GM19467 (cell line): ENCODE data around the gene APC2.
"Not testable (repeated sequence)": the region's sequence is repeated elsewhere in the genome, so short reads cannot be mapped to it uniquely, and the experiment has no call there.

ENCODE experiments used
- ATAC-seq: cut with Tn5 transposase; IDR thresholded peaks from one replicate; pipeline ENCODE4 v1.9.1; 2021; ENCODE audit warnings: mild to moderate bottlenecking, moderate library complexity; ENCODE audit not compliant: unreplicated experiment

APC2 gene

DNA sequence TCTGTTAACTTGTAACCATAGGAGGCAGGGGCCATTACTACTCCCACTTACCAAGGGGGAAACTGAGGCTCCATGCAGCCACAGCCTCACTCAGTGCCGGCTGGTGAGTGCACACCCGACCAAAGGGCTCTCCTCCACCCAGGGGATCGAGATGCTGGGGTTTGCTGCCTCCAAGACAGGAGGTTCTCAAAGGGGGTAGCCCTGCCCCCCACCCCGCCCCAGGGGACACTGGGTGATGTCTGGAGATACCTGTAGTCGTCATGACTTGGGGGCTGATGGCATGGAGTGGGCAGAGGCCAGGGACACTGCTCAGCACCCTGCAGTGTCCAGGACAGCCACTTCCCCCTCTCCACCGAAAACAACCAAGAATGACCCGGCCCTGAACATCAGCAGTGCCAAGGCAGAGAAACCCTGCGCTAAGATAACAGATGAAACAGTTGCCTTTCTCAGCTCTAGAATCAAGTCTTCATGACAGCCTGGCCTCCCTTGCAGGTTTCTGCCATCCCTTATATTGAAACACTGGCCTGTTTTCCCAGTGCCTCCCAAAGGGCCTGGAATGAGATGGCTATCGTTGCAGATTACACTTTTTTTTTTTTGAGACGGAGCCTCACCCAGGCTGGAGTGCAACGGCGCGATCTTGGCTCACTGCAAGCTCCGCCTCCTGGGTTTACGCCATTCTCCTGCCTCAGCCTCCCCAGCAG, 44.3 kb downstream of the APC2 start:
- ATAC-seq: no peak

DNA sequence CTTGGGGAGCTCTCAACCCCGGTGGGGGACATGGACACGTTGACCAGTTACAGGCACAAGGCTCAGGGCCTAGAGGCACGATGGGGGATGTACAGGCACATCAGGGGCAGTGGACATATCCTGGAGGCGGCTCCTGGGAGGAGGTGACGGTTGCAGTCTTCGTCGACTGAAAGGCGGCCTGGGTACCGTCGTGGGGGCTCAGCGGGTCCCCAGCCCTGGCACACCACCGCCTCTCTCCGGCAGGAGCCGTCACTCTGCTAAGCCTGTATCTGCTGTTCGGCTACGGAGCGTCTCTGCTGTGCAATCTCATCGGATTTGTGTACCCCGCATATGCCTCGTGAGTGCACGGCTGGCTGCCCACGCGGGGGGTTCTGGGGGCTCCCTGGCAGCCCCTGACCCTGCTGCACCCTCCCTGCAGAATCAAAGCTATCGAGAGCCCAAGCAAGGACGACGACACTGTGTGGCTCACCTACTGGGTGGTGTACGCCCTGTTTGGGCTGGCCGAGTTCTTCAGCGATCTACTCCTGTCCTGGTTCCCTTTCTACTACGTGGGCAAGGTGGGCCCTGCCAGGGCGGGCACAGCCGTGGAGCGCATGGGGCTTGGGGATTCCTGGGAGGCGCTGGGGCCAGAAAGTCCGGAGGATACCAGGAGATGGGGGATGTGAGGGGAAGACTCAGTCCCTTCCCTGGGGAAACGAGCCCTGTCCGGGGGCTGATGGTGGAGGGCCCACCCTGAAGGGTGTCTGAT, 45.3 kb downstream of the APC2 start:
- ATAC-seq: no peak

DNA sequence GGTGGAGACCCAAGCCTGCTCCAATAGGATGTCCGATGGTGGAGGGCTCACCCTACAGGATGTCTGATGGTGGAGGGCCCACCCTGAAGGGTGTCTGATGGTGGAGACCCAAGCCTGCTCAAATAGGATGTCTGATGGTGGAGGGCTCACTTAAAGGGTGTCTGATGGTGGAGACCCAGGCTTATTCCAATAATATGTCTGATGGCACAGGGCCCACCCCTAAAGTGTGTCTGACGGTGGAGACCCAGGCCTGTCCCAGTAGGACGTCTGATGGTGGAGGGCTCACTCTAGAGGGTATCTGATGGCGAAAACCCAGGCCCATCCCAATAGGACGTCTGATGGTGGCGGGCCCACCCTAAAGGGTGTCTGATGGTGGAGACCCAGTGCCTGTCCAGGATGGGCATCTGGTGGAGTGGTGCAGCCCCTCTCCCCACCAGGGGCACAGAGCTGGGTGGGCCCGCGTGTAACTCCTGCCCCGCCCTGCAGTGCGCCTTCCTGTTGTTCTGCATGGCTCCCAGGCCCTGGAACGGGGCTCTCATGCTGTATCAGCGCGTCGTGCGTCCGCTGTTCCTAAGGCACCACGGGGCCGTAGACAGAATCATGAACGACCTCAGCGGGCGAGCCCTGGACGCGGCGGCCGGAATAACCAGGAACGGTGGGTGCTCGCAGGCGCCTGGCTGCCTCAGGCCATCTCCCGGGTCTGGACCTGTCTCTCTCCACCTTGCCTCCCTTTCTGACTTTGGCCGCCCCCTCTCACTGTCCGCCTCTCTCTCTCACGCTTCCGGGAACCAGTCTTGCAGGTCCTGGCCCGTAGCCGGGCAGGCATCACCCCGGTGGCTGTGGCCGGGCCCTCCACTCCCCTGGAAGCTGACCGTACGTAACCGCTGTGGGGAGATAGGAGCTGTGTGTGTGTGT, 46.1 kb downstream of the APC2 start:
- no peak for ATAC-seq

DNA sequence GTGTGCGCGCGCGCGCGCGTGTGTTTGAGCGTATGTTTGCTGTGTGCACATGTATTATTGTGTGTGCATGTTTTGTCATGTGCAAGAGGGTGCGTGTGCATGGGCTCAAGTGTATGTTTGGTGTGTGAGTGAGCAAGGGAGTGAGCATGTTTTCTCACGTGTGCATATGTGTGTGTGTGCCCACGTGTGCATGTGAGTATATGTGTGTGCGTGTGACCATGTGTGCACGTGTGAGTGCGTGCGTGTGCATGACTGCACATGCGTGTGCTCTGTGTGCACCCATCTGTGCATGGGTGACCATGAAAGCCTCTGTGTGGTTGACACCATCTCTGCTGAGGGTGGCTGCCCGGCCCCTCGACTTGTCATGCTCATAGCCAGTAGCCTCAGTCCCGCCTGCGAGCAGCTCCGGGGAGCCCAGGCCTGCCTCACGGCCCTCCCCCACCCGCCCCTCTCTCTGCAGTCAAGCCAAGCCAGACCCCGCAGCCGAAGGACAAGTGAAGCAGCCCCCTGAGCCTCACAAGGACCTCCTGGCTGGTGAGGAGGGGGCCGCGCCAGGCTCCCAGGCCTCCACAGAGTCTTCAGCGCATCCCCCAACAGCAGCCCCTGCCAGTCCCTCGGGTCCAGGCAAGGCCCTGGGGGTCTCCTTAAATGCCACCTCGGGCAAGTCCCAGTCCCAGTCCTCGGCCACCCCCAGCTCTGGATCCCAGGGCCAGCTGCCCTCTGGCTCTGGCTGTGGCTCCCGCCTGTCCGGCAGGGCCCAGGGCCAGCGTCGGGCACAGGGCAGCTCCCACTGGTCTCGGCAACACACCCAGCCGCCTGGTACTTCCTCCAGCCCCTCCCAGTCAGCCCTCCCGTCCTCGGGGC, 47.0 kb downstream of the APC2 start:
- ATAC-seq: no peak

GRCh38 chr19:1497578-1498235, 47.8 kb downstream of the APC2 start:
- ATAC-seq: no peak

- ATAC-seq: not testable (repeated sequence)
Observed at GRCh38 chr19:1499231-1499630, 49.3 kb downstream of the APC2 start.

- ATAC-seq: no peak
Observed at GRCh38 chr19:1501200-1501595, 51.3 kb downstream of the APC2 start.

DNA sequence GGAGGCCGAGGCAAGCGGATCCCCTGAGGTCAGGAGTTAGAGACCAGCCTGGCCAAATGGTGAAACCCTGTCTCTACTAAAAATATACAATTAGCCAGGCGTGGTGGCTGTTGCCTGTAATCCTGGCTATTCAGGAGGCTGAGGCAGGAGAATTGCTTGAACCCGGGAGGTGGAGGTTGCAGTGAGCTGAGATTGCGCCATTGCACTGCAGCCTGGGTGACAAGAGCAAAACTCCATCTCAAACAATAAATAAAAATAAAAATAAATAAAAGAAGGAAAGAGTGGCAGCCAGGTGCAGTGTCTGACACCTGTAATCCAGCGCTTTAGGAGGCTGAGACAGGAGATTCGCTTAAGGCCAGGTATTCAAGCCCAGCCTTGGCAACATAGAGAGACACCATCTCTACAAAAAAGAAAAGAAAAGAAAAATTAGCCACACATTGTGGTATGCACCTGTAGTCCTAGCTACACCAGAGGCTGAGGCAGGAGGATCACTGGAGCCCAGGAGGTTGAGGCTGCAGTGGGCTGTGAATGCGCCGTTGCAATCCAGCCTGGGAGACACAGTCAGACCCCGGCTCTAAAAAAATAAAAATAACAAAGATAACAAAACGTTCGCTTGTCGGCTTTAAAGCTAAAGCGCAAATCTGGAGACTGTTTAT, 52.6 kb downstream of the APC2 start:
- no peak for ATAC-seq

DNA sequence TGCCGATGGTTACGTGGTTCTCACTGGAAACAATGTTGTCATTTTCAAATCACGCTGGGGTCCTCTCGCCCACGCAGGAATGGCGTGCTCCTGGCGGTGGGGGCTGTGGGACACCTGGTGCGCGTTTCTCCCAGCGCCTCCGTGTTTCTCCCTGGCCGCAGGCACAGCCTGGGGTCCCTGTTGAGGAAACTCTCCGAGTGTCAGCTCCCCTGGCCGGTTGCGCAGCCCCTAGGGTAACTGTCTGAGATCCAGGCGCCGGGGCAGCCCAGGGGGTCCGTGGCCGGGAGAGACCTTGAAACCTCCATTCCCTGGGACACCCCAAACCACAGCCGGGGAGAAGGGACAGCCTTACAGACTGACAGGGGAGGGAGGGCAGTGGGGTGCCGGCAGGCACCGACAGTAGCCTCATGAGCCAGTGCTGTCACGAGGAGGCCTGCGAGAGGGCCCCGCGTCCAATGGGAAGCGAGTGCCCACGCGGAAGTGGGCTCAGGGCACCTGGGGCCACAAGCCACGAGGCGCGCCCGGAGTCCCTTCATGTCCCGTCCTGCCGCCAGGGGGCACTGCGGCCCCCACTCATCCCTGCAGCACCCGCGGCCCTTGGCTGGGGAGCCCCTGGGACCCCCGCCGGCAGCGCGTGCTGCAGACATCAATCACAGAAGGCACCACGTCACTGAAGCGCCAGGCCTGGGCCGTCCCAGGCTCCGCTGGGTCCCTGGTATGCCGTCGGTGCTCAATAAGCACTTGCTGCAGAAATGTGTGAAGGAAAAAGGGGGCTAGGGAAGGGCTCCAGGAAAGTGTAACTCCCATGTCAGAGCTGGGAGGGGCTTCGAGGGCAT, 53.4 kb downstream of the APC2 start:
- ATAC-seq: no peak

DNA sequence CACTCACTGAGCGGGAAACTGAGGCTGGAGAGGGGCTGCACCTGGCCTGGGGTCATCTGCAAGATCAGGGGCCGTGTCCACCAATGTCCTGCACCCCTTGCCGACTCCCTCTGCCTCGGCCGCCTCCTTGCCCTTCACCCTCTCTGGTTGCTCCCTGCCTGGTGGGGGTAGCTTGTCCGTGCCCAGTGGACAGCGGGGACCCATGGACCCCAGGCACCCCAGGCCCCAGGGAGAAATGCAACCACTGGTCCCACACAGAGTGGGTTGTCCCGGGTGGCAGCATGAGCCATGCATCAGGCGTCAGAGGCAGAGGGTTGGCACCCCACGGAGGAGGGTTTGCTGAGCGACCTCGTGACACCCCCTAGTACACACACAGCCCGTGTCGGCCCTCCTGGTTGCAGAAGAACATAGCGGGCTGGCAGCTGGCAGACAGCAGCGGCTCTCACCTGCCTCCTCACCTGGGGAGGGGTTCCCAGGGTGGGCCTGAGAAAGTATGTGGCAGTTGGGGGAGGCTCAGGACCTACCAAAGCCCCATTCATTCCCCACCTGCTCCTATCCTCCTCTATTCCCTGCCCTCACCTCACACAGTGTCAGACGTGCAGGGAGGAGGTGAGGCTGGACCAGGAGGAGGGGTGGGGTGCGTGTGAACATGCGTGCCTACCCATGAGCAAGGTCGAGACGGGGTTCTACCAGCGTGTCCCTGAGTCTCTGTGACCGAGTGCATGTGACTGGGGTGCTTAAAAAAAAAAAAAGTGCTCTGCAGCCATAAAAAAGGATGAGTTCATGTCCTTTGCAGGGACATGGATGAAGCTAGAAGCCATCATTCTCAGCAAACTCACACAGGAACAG, 54.2 kb downstream of the APC2 start:
- ATAC-seq: no peak

DNA sequence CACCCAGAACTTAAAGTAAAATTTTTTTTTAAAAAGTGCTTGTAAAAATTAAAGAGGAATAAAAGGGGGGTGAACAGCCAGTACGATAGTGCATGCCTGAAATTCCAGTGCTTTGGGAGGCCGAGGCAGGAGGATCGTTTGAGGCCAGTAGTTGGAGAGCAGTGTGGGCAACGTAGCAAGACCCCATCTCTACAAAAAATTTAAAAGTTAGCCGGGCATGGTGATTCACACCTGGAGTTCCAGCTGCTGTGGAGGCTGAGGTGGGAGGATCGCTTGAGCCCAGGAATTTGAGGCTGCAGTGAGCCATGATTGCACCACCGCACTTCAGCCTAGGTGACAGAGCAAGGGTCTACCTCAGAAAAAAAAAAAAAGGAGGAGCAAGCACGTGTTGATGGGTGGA, 55.1 kb downstream of the APC2 start:
- no peak for ATAC-seq

GRCh38 chr19:1505991-1506881, 56.3 kb downstream of the APC2 start:
- ATAC-seq: no peak

GRCh38 chr19:1507192-1507660, 57.3 kb downstream of the APC2 start:
- no peak for ATAC-seq

GRCh38 chr19:1507763-1508506, 58.0 kb downstream of the APC2 start:
- ATAC-seq: no peak

GRCh38 chr19:1508507-1508856, 58.6 kb downstream of the APC2 start:
- ATAC-seq: no peak
